ENCODE results near the gene PER3. TPM values are rescaled to one million over a fixed set of nuclear protein-coding genes. Genes with fewer than 3 reads are reported as not detected.

Gene PER3
- total RNA-seq, 1 donor from 2014 or later: 11.5 TPM

- Mint-ChIP-seq H3K27me3 (ENCODE audit: low read depth) (no peaks in the 10 kb centered on the region), H3K4me3 (no peak overlapping the region), H3K4me1 (no peaks in the 10 kb centered on the region), H3K36me3 (no peaks in the 10 kb centered on the region), H3K27ac (no peak overlapping the region), H3K9me3 (no peaks in the 10 kb centered on the region)
- TF ChIP-seq CTCF (IDR thresholded peaks at IDR 0.05; ENCODE audit: unreplicated experiment): no peak
- no peak for DNase-seq (ENCODE audit: low spot score in 2 of 2, unreplicated experiment in 2 of 2)
Measured at GRCh38 chr1:7871136-7871535, 87.0 kb downstream of the PER3 start.

- no peak for TF ChIP-seq CTCF (IDR thresholded peaks at IDR 0.05; ENCODE audit: unreplicated experiment)
- no peak overlapping the region for H3K27ac Mint-ChIP-seq
Measured at GRCh38 chr1:7873801-7874795, 90.0 kb downstream of the PER3 start.

GRCh38 chr1:7878027-7878426 lies 93.9 kb downstream of the PER3 start:
- H3K27ac Mint-ChIP-seq: no peak overlapping the region
- peaks cover 18% of the 10 kb centered on the region for H3K9me3 Mint-ChIP-seq
- peaks cover 4% of the 10 kb centered on the region for H3K36me3 Mint-ChIP-seq
- no peak for TF ChIP-seq CTCF (IDR thresholded peaks at IDR 0.05; ENCODE audit: unreplicated experiment)
- H3K4me1 Mint-ChIP-seq: no peaks in the 10 kb centered on the region
- no peak for DNase-seq (ENCODE audit: low spot score in 2 of 2, unreplicated experiment in 2 of 2)
- H3K27me3 Mint-ChIP-seq (ENCODE audit: low read depth): no peaks in the 10 kb centered on the region
- no peak overlapping the region for H3K4me3 Mint-ChIP-seq

More at GRCh38 chr1:7873801-7874795, 90.0 kb downstream of the PER3 start:
- H3K27me3 Mint-ChIP-seq (ENCODE audit: low read depth): no peaks in the 10 kb centered on the region
- H3K4me3 Mint-ChIP-seq: no peak overlapping the region
- H3K4me1 Mint-ChIP-seq: no peaks in the 10 kb centered on the region
- H3K36me3 Mint-ChIP-seq: peaks cover 4% of the 10 kb centered on the region
- peaks cover 18% of the 10 kb centered on the region for H3K9me3 Mint-ChIP-seq
- no peak for DNase-seq (ENCODE audit: low spot score in 2 of 2, unreplicated experiment in 2 of 2)

GRCh38 chr1:7879228-7879627 lies 95.1 kb downstream of the PER3 start:
- Mint-ChIP-seq H3K27me3 (ENCODE audit: low read depth) (peaks cover 4% of the 10 kb centered on the region), H3K4me1 (no peaks in the 10 kb centered on the region), H3K4me3 (no peak overlapping the region), H3K9me3 (peaks cover 18% of the 10 kb centered on the region), H3K27ac (no peak overlapping the region), H3K36me3 (peaks cover 4% of the 10 kb centered on the region)
- TF ChIP-seq CTCF (IDR thresholded peaks at IDR 0.05; ENCODE audit: unreplicated experiment): peak; percentile 59
- DNase-seq (ENCODE audit: low spot score in 2 of 2, unreplicated experiment in 2 of 2): no peak

- no peak for TF ChIP-seq CTCF (IDR thresholded peaks at IDR 0.05; ENCODE audit: unreplicated experiment)
- H3K36me3 Mint-ChIP-seq: no peaks in the 10 kb centered on the region
- no peak for DNase-seq (ENCODE audit: low spot score in 2 of 2, unreplicated experiment in 2 of 2)
- no peaks in the 10 kb centered on the region for H3K4me1 Mint-ChIP-seq
- H3K4me3 Mint-ChIP-seq: no peak overlapping the region
- H3K27ac Mint-ChIP-seq: no peak overlapping the region
- no peaks in the 10 kb centered on the region for H3K9me3 Mint-ChIP-seq
- H3K27me3 Mint-ChIP-seq (ENCODE audit: low read depth): peaks cover 25% of the 10 kb centered on the region
Measured at GRCh38 chr1:7884757-7885156, 100.7 kb downstream of the PER3 start.
